GM19467 (cell line): ENCODE results near the gene RHCG.

ENCODE experiments used
- ATAC-seq: cut with Tn5 transposase; IDR thresholded peaks from one replicate; pipeline ENCODE4 v1.9.1; 2021; ENCODE audit warnings: mild to moderate bottlenecking, moderate library complexity; ENCODE audit not compliant: unreplicated experiment

The RHCG gene

DNA sequence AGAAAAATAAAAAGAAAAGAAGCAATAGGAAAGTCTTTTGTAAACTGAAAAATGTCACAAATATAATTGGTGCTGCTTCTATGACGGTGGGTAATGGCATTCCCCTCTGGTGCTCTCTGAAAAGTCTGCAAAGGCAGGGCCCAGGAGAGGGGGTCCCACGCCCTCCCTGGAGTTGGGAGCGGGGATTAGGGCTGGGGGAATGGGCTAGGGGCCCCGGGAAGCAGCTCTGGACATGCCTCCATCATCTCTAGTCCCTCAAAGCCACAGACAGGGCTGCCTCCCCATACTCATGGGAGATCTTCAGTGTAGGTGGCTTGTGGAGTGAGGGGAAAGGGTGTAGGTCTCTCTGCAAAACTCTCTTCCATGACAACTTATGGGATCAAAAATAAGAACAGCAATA lies 7.8 kb upstream of the RHCG start:
- ATAC-seq, result no peak

DNA sequence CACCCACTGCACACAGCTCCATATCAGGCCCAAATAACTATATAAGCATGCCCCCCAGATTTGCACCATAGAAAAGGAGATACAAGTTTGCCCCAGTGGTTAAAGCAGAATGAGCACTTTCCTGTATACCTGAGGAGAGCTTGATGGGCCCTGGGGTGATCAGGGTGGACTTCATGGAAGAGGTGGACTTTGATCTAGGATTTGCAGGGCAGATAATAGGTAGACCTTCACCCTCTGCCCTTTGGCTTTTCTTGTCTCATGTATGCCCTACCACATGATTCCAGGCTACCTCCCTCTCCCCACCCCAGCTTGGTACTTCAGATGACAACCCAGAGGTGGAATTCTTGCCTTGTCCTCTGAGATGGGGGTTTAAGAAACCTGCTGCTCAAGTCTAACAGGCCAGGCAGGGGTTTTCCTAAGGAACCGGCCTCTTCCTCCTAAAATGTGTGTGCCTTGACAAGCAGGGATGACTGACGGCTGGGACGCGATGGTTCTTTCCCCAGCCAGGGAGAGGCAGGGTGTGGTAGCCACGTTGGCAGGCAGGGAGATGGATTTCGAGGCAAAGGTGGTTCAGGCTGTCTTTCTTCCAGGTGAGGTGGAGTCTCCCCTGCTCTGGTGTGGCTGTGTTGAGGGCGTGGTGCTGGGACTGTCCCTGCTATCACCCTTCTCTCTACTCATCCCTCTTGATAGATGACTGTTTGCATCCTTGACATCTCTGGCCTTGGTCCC lies 6.6 kb upstream of the RHCG start:
- no peak for ATAC-seq

DNA sequence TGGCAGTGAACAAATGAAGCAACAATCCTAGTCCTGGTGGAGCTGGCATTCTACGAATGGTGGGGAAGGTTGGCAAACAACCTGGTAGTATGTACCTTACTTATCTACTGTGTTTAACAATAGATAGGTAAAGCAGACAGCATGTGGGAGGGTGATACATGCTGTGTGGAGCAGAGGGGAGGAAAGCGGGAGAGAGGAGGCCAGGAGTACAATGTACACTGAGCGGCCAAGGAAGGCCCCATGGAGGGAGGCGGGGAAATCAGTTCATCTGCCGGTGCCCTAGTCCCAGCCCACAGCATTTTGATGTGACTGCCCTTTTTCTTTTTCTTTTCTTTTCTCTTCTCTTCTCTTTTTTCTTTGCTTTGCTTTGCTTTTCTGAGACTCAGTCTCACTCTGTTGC lies 5.3 kb upstream of the RHCG start:
- no peak for ATAC-seq

DNA sequence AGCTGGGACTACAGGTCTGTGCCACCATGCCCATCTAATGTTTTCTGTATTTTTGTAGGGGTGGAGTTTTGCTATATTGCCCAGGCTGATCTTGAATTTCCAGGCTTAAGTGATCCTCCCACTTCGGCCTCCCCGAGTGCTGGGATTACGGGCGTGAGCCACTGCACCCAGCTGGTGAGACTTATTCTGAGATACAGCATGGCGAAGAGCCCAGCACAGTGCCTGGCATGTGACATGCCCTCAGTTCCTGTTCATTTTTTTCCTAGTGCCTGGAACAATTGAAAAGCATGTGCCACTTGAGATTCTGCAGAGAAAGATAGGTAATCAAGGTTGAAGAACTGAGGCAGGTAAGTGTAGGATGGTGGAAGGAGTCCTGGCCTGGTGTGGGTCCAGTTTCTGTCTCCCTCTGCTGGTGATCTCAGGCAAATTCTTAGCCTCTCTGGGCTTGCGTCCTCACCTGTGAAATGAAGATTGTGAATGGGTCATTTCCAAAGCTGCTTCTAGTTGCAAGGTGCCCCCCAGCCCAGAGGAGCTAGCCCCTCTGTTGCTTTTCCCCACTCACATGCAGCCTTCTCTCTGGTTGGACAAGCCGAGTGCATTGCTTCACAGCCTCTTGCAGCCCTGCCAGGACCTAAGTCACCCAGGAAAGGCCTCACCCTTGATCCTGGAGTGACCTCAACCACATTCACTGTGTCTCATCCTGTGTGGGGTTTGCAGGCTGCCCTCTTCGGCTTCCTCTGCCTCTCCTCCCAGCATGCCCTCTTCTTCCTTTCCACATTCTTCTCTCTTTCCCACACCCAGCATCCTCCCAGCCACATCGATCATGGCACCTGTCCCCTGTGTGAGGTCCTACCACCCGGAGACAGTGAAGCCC lies 4.3 kb upstream of the RHCG start:
- ATAC-seq, result no peak

DNA sequence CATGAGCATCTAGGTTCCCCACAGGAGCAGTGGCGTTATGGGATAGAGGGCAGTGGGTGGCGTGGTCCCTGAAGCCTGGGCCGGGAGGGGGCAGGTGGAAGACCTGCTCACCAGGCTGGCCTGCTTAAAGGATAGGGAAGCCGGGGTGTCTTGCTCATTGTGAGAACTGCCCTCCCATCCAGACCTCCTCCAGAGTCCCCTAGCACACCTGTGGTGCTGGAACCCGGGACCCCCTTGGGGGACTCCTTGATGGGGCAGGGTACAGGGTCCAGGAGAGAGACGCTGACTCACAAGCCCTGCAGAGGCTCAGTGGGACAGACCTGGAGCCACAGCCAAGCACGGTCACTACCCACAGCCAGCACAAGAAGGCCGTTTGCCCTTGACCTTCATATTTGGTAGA lies 2.8 kb upstream of the RHCG start:
- ATAC-seq, result no peak

DNA sequence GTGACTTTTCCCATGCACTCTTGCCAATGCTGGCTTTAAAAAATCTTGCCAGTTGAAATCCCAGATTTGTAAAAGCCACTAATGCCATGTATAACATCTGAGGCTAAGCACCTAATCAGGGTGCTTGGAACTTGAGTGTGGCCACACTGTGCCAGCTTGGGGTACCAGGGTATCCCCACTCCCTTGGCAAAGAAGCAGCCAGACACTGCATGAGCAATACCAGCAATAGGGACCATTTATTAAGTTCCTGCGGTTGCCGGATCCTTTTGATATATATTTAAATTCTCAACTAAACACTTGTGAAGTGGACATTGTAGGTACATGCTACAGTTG lies 2.2 kb upstream of the RHCG start:
- no peak for ATAC-seq

DNA sequence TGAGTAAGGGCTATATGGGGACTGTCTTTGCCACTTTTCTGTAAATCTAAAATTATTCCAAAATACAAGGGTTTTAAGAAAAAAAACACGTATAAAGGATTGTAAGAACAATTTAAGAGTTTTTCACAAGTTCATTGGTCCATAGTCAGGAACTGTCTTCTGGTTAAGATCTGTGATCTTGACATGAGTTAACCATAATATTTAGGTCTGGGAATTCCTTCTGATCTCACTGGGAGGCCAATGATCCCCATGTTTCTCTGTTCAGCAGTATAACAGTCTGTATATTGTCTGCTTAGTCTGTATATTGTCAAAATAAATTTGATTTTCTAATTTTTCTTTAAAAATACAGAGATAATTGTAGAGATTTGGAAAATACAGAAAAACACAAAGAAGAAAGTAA lies 848 bp upstream of the RHCG start:
- no peak for ATAC-seq

DNA sequence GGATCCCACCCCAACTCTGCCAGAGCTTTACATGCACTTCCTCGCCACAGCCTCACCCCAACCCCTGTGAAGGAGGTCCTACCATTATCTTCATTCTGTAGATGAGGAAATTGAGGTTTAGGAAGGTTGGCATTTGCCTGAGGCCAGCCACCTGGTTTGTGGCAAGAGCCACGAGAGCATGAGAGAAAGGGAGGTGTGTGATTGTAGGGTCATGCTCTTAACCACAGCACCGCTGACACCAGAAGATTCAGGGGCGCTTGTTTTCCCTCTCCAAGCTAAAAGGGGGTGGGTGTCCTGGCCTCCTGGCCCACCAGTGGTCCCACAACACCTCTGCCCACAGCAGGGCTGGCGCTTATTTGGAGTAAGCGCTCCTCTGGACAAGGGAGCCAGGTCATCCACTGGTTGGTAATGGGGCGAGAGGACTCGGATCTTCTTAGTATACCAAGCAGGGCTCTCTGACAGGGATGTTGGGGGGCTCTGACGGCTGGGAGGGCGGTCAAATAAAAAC lies 691 bp downstream of the RHCG start:
- ATAC-seq, result no peak

DNA sequence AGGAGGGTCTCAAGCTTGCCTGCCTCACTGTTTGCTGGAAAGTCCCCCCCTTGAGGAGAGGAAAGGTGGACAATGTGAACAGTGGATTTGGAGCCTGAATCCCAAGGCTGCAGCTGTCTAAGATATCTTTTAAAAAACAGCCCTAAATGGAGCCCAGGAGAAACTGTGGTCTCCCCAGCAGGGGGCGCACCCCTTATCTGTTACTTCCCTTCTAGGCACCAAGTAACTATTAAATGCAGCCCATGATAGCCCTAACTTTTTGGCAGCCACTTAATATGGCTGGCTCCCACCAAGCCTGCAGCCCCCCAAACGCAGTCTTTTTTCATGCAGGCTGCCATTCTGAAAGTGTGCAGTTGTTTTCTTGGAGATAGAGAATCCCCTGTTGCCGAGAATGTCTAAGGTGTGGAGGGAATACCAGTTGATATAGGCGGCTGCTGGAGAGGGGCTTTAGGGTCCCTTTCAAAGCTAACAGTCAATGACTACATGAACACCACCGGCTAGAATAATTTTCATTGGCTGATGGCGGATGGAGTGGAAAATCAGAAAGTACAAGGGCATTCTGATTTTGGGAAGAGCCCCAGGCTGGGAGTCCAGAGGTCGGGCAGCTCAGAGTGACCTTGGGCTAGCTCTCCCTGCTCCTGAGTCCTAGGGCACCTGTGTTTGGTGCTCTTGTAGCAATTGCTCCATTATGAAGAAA lies 1.3 kb downstream of the RHCG start:
- no peak for ATAC-seq

DNA sequence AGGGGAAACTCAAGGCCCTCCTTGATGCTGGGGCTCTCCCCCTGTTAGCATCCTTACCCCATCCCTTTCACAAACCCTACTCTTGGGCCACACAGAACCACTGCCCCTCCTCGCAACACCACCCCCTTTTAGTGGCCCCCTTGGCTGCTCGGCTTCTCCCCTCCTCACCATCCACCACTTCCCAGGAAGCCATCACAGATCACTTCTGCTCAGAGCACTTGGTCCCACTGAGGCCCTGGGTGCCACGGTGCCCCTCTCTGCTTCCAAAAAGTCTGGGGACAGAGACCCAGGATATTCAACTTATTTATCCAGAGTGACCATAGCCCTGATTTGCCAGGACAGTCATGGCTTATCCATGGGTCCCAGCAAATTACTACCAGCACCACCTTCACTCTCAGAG lies 2.4 kb downstream of the RHCG start:
- no peak for ATAC-seq

DNA sequence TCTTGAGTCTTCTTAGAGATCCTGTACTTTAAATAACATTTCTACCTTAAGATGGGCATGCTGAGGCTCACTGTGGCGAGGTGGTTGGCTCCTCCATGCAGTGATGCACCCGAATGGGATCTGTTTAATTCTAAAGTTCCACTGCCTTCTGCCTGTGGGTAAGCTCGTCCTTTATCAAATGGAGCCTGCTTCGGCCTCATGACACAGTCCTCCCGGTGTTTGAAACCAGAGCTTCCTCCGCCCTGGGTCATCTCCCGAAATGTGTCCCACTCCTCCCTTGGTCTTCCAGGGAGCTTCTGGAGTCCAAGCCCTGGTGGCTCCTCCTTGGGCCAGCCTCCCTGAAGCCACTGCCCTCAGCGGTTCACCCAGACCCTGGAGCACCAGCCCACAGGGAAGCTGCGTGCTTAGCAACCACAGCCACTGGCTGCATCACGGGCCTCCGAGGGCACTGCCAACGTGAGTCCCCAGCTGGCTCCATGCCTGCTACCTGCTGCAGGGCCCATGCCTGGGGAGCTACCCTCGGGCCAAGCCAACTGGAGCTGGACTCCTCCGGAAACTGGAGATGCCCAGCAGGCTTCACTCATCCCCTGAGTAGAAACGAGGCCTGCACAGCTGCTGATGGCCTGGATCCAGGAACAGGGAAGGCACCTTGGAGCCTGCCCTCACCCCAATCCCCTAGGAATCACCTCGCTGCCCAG lies 3.3 kb downstream of the RHCG start:
- ATAC-seq, result no peak

DNA sequence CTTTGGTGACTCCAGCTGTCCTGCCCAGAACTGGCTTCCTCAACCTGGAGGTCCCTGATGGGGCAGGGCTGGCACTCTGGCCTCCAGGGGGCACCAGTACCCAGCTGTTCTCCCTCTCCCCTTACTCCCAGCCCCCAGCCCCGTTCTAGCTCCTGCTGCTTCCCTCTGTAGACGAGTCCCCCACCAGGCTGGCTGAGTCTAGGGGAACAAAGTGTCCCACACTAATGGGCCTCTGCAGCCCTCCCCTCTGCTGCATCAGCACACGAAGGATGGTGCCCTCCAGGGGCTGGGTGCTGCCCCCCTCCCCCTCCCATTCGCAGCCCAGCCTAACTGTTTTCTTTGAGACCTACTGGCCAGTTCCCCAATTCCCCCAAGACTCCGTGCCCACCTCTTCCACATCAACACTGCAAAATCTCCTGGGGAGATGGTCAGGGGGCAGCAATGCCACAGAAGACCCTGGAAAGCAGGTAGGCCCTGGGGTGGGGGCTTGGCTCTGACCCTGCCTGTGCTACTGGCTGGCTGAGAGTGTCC lies 4.2 kb downstream of the RHCG start:
- no peak for ATAC-seq

DNA sequence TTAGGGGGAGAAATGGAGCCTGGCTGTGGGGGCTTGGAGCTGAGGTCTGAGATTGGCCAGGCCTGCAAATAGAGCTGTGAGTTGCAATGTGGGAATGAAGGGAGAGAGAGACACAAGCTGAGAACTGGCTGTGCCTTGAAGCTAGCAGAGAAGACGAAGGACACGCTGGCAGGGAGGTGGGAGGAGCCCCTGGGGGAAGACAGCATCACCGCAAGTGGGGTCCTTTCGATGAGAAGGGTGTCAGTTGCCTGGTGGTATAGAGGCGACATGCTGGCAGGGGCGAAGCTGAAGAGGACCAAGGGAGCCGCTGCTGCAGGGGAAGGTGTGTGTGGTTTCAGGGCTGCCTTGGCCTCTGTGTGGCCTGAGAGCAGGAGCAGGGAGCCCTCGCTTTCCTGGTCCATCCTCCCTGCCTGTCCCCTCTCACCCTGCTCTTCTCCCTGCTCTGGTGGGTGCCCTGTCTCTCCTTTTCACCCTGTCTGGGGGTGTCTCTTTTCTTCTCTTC lies 5.5 kb downstream of the RHCG start:
- ATAC-seq, result no peak

DNA sequence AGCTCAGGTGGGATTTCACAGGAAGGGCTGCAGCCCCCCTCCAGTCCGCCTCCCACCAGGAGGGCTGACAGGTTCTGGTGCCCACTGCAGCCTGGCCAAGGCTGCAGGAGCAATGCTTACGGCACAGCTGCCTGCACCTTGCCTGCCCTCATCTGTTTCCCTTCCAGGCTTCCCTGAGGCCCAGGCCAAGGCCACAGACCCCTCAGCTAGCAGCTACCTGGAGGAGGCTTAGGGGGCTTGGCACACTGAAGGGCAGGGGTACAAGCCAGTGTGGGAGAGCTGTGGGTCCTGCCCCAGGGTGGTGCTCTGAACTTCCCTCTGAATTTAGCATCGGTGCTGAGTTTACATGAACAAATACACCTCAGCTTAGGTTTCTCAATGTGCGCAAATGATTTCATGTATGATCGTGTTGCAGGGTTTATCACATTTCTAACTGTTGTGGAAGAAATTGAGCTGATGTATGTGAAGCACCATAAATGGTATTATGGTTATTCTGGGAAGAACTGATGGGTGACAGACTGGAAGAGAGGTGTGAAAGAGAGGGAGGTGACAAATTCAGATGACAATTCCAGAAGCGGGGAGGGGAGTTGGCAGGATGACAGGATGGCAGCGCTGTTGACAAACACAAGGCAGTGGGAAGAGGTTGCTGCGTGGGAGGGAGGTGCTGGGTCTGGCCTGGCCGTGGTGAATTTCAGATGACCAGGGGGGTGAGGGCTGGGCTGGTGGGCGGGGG lies 6.1 kb downstream of the RHCG start:
- ATAC-seq, result no peak

DNA sequence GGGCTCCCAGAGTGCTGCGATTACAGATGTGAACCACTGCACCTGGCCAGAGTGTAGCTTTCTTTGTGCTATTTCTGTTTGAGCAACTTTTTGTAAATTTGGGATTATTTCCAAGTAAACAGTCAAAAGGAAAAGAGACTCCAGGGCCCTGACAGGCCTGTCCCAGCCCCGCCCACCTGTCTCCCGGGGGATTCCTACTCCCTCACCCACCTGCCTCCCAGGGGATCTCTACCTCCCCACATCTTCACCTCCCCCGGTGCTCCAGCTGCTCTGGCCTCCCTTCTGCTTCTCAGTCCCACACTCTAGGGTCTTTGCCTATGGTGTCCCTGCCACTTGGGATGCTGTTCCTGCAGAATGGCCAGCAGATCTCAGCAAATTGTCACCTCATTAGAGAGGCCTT lies 7.0 kb downstream of the RHCG start:
- ATAC-seq, result no peak

DNA sequence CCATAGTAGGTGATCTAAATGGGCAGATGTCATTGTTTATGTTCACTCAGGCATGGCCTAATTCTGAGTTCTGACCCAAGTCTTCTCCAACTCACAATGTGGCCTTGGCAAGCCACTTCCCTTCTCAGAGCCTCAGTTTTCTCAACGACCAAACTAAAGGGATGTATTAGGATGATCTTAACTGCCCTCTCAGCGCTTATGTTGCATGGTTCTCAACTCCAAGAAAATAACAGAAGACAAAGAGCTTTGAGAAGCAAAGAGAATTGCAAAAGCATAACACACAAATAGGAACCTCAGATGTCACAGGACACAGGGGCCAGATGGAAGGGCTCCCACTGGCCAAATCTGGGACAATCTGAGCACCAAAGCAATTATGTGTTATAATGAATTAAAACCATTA lies 8.6 kb downstream of the RHCG start:
- no peak for ATAC-seq

DNA sequence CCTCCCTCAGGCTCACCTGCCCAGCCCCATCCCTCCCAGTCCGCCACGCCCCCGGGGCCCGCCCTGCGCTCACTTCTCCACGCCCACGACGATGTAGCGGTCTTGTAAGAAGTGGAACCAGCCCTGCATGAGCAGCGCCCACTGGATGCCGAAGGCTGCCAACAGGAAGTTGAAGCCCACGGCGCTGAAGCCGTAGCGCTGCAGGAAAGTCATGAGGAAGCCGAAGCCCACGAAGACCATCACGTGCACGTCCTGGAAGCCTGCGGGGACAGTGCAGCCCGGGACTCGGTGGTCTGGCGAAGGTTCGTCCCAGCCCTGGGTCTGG lies 9.7 kb downstream of the RHCG start:
- no peak for ATAC-seq

DNA sequence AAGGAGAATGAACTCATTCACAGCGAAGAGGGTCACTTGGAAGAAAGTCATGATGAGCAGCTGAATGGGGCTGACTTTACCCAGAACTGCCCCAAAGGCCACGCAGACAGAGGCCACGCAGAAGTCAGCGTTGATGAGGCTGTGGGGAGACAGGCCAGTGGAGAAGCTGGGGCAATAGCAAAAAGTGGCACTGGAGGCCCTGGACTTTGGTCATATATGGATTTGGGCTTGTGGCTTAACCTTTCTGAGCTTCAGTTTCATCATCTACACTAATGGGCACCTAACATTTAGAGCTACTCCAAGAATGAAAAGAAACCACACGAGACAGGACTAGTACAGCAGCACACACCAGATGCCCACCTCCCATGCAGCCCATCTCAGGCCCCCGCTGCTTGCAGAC lies 13.3 kb downstream of the RHCG start:
- ATAC-seq, result no peak

DNA sequence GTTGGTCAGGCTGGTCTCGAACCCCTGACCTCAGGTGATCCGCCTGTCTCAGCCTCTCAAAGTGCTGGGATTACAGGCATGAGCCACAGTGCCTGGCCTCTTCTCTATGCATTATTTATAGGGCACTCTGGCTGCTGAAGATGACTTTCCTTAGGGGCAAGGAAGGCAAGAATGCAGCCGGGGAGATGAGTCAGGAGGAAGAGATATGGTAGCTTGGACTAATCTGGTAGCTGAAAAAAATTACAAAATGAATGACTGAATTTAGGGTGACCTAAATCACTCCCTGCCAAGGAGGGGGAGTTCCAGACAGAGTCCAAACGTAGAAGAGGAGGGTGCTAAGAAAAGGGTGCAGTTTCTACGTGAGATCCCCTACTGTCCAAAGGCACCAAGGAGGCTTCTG lies 14.2 kb downstream of the RHCG start:
- ATAC-seq, result no peak

DNA sequence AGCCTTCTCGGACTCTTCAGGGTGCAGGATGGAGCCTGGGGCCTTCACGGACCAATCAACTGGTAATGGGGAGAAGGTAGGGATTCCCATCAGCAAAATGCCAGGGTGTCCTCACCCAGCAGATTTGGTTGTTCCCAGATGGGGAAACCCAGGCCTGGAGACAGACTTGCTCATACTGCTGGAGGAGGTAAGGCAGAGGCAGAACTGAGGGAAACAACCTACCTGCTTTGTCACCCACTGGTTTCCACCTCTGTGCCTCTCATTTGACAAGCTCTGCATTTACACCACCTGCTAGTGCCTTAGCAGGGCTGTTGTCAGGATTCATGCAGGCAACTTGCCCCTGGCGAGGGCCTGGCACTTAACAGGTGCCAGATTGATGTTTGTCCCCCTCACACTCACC lies 15.9 kb downstream of the RHCG start:
- no peak for ATAC-seq
